Progenitor cell of endocrine pancreas (in vitro differentiated cells): Measurements from ENCODE around the gene P2RX6. TPM values are rescaled to one million over a fixed set of nuclear protein-coding genes. Genes with fewer than 3 reads are reported as not detected.

Experiments
- DNase-seq: peaks from one replicate; pipeline ENCODE4 v3.0.0; 2021; ENCODE audit warnings: low spot score; ENCODE audit not compliant: unreplicated experiment
- H3K27ac Mint-ChIP-seq: 2 replicates; pipeline ENCODE4 v1.8.0; 2021; ENCODE audit warnings: mild to moderate bottlenecking, moderate library complexity, mixed read lengths
- H3K27me3 Mint-ChIP-seq: 2 replicates; pipeline ENCODE4 v1.8.0; 2021; ENCODE audit warnings: mixed read lengths
- H3K36me3 Mint-ChIP-seq: 2 replicates; pipeline ENCODE4 v1.8.0; 2022; ENCODE audit warnings: mixed read lengths; ENCODE audit not compliant: insufficient read depth
- H3K4me1 Mint-ChIP-seq: 2 replicates; pipeline ENCODE4 v1.8.0; 2021; ENCODE audit warnings: low read depth, mixed read lengths
- H3K4me3 Mint-ChIP-seq: 2 replicates; pipeline ENCODE4 v1.8.0; 2021; ENCODE audit warnings: low read depth, mild to moderate bottlenecking, moderate library complexity, mixed read lengths
- H3K9me3 Mint-ChIP-seq: 2 replicates; pipeline ENCODE4 v1.8.0; 2021; ENCODE audit warnings: low read depth, mixed read lengths
- microRNA-seq: library from miRNA; unstranded; fragments of <30 nt; microRNA quantifications from one replicate; pipeline ENCODE4 v1.1.0, GENCODE V29; 2020; ENCODE audit warnings: borderline number of aligned reads; ENCODE audit not compliant: unreplicated experiment
- total RNA-seq: library from RNA; stranded (reverse); gene quantifications from 2 replicates; pipeline ENCODE4 v1.2.1, GENCODE V29; 2021
- TF ChIP-seq, protein P1 (sequence below): fragments of 200-600 bp; sonication (generic); IDR thresholded peaks from one replicate; pipeline ENCODE4 v1.5.0; 2021; ENCODE audit warnings: antibody characterized with exemption, mild to moderate bottlenecking; ENCODE audit not compliant: unreplicated experiment

Gene P2RX6
- total RNA-seq, 1 donor from 2014 or later, result 0.57 TPM

DNA sequence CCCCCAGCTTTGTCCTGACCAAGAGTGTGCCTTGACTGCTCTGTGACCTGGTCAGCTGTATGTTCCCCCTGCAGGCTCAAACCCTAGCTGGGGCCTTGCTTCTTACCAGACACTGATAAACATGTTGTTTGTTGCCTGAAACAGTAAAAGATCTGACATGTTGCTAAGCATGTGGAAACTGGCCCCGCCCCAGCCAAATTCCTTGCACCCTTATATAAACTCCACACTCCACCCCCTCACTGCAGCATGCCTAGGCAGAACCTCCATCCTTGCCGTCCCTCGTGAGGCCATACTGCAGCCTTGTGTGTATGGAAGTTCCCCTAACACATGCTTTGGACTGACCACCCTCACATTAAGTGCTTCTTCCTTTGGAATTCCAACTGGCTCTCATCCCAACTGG is 58.1 kb downstream of the P2RX6 start:
- H3K27ac Mint-ChIP-seq, result no peak overlapping the region
- H3K27me3 Mint-ChIP-seq, result no peaks in the 10 kb centered on the region
- TF ChIP-seq, protein P1, sequence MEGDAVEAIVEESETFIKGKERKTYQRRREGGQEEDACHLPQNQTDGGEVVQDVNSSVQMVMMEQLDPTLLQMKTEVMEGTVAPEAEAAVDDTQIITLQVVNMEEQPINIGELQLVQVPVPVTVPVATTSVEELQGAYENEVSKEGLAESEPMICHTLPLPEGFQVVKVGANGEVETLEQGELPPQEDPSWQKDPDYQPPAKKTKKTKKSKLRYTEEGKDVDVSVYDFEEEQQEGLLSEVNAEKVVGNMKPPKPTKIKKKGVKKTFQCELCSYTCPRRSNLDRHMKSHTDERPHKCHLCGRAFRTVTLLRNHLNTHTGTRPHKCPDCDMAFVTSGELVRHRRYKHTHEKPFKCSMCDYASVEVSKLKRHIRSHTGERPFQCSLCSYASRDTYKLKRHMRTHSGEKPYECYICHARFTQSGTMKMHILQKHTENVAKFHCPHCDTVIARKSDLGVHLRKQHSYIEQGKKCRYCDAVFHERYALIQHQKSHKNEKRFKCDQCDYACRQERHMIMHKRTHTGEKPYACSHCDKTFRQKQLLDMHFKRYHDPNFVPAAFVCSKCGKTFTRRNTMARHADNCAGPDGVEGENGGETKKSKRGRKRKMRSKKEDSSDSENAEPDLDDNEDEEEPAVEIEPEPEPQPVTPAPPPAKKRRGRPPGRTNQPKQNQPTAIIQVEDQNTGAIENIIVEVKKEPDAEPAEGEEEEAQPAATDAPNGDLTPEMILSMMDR, result no peak
- no peaks in the 10 kb centered on the region for H3K36me3 Mint-ChIP-seq
- no peaks in the 10 kb centered on the region for H3K4me1 Mint-ChIP-seq
- peaks cover 3% of the 10 kb centered on the region for H3K9me3 Mint-ChIP-seq
- no peak overlapping the region for H3K4me3 Mint-ChIP-seq
- DNase-seq, result no peak

- DNase-seq, result no peak
- H3K27me3 Mint-ChIP-seq, result no peaks in the 10 kb centered on the region
- H3K36me3 Mint-ChIP-seq, result no peaks in the 10 kb centered on the region
- peaks cover 3% of the 10 kb centered on the region for H3K9me3 Mint-ChIP-seq
- TF ChIP-seq, protein P1, result no peak
- no peaks in the 10 kb centered on the region for H3K4me1 Mint-ChIP-seq
- H3K4me3 Mint-ChIP-seq, result no peak overlapping the region
- H3K27ac Mint-ChIP-seq, result no peak overlapping the region
These were observed 58.5 kb downstream of the P2RX6 start for GRCh38 chr22:21073482-21073881.

DNA sequence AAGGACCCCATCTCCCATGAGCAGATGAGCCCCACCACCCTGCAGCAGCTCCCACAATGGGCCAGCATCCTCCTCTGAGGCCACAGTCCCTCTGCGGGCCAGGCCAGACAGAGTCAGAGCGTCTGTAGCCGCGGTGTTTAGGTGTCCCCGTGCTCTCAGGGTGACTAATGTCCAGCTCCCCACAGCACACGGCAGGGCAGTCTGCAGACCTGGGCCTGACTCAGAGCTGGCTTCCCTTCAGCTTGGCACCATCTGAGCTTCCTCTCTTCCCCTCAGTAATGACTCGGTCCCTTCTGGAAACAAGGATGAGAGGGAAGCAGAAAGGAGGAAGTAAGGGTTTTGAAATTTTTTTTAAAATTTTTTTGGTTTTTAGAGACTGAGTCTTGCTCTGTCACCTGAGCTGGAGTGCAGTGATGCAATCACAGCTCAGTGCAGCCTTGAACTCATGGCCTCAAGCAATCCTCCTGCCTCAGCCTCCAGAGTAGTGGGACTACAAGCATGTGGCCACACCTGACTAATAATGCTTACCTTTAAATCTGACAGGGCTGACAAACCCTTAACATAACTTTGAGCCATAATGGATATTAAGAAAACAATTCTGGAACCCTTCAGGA is 59.2 kb downstream of the P2RX6 start:
- H3K36me3 Mint-ChIP-seq, result no peaks in the 10 kb centered on the region
- H3K4me1 Mint-ChIP-seq, result peaks cover 2% of the 10 kb centered on the region
- peaks cover 3% of the 10 kb centered on the region for H3K9me3 Mint-ChIP-seq
- DNase-seq, result no peak
- H3K27ac Mint-ChIP-seq, result no peak overlapping the region
- H3K4me3 Mint-ChIP-seq, result no peak overlapping the region
- TF ChIP-seq, protein P1, result no peak
- no peaks in the 10 kb centered on the region for H3K27me3 Mint-ChIP-seq

GRCh38 chr22:21075516-21076138 is 60.7 kb downstream of the P2RX6 start:
- DNase-seq, result no peak
- Mint-ChIP-seq H3K27ac (no peak overlapping the region), H3K4me1 (peaks cover 2% of the 10 kb centered on the region), H3K27me3 (no peaks in the 10 kb centered on the region), H3K36me3 (no peaks in the 10 kb centered on the region), H3K4me3 (no peak overlapping the region), H3K9me3 (peaks cover 3% of the 10 kb centered on the region)
- TF ChIP-seq, protein P1, result no peak

GRCh38 chr22:21076912-21077625 is 62.1 kb downstream of the P2RX6 start:
- peaks cover 3% of the 10 kb centered on the region for H3K9me3 Mint-ChIP-seq
- TF ChIP-seq, protein P1, result no peak
- no peaks in the 10 kb centered on the region for H3K36me3 Mint-ChIP-seq
- H3K27me3 Mint-ChIP-seq, result no peaks in the 10 kb centered on the region
- no peak overlapping the region for H3K27ac Mint-ChIP-seq
- H3K4me1 Mint-ChIP-seq, result peaks cover 2% of the 10 kb centered on the region
- H3K4me3 Mint-ChIP-seq, result no peak overlapping the region
- no peak for DNase-seq

Small RNA genes lying within 50 kb of the gene (microRNA-seq; reads per million reads assigned to microRNA genes)
- not detected for gene MIR649

Other genes with a start within 250 kb of the P2RX6 start
- gene SERPIND1, start 241.1 kb upstream of the P2RX6 start, total RNA-seq, result 0.40 and 0.74 TPM in 2 replicates
- 125 and 140 TPM in 2 replicates for gene PI4KA, start 156.4 kb upstream of the P2RX6 start, total RNA-seq
- 20.4 and 20.6 TPM in 2 replicates for gene SNAP29, start 156.2 kb upstream of the P2RX6 start, total RNA-seq
- gene CRKL, start 97.8 kb upstream of the P2RX6 start, total RNA-seq, result 81.4 and 86.3 TPM in 2 replicates
- 1.8 and 2.3 TPM in 2 replicates for gene AIFM3, start 47.9 kb upstream of the P2RX6 start, total RNA-seq
- gene LZTR1, start 32.9 kb upstream of the P2RX6 start, total RNA-seq, result 91.6 and 93.8 TPM in 2 replicates
- 17.6 and 20.2 TPM in 2 replicates for gene THAP7, start 13.0 kb upstream of the P2RX6 start, total RNA-seq
- gene SLC7A4, start 17.4 kb downstream of the P2RX6 start, total RNA-seq, result 1.1 and 1.3 TPM in 2 replicates
- gene LRRC74B, start 30.8 kb downstream of the P2RX6 start, total RNA-seq, result 0.40 and 0.72 TPM in 2 replicates